ENCODE data around the gene ADGRV1.
"Not testable (repeated sequence)": the region's sequence is repeated elsewhere in the genome, so short reads cannot be mapped to it uniquely, and the experiment has no call there.

The ADGRV1 gene

DNA sequence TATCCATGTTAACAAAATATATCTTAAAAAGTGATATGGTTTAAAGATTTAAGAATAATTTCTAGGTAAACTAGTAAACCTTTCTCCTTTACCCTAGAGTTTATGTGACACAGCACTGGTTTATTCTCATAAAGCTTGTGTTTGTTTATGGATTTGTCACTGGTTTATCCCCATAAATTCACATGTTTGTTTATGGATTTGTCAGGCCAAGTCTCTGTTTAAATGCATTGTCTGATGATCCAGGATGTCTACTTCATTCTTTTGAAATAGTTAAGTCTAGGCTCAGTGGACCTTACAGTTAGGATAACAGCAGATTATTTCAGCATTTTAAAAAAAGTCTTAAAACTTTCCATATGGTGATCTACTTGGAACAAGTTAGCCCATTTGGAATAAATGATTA is 490.5 kb downstream of the ADGRV1 start:
- no peak for DNase-seq

- DNase-seq = no peak
These were observed 491.2 kb downstream of the ADGRV1 start for GRCh38 chr5:91049800-91050199.

DNA sequence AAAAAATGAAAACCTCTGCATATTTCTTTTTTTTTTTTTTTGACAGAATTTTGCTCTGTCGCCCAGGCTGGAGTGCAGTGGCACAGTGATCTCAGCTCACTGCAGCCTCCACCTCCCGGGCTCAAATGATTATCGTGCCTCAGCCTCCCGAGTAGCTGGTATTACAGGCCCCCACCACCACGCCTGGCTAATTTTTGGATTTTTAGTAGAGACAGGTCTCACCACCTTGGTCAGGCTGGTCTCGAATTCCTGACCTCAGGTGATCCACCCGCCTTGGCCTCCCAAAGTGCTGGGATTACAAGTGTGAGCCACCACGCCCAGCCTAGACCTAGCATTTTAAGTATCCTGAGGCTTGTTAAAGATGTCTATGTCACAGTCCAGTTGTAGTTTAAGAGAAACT is 493.8 kb downstream of the ADGRV1 start:
- not testable (repeated sequence) for DNase-seq

GRCh38 chr5:91052977-91053740 is 494.6 kb downstream of the ADGRV1 start:
- DNase-seq = no peak

GRCh38 chr5:91053741-91054025 is 495.1 kb downstream of the ADGRV1 start:
- no peak for DNase-seq

DNA sequence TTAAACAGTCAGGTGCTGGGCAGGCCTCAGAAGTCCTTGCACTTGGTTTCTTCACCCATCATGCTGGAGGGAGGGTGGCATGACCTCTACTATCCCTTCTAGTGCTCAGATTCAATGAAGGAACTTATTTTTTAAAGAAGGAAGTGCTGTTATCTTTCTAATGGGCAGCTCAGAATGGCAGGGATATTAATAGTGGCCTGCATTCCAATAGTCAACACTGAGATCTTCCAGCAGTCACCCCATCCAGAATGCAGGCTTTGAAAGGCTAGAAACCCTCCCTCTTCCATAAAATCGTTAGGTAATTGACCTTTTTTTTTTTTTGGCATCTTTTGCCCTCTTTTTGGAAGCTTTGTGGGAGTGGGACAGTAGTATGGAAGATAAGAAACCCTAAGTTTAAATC is 499.6 kb downstream of the ADGRV1 start:
- DNase-seq = no peak

- DNase-seq = no peak
These were observed 500.0 kb downstream of the ADGRV1 start for GRCh38 chr5:91058575-91058974.

DNA sequence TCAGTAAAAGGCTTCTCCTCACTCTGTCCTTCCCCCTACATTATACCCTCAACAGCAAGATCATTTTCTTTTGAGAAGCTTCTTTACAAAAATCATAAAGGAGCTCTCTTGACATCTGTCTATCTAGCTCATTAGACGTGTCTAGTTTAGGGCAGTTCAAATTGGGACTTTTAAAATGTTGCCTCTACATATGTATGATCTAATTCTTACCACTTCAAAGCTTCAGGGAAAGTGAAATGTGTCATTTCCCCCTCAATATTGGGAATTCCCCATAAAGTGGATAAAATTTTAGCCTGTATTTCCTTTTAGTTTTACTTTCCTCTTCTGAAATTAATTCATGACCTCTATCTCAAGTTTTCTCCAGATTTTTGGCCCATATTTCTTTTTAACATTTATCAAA is 500.8 kb downstream of the ADGRV1 start:
- DNase-seq = no peak

GRCh38 chr5:91061094-91061493 is 502.5 kb downstream of the ADGRV1 start:
- no peak for DNase-seq

GRCh38 chr5:91061946-91062562 is 503.5 kb downstream of the ADGRV1 start:
- DNase-seq = no peak

- not testable (repeated sequence) for DNase-seq
These were observed 504.6 kb downstream of the ADGRV1 start for GRCh38 chr5:91063098-91063690.

DNA sequence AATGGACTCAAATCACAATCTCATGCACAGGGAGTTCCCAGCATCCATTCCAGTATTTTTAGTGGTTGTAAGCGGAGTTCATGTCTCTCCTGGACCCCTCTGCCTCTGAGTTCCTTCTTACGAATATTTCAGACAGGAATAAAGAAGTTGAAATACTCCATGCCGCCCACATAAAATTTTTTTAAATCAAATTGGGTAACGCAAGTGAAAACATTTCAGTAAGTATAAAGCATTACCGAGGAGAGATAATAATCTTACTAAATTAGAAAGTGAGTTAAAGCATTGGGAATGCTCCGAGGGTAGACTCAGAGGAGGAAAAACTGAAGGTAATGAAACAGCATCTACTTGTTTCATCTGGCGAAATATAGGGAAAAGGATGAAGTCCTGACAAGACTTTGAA is 506.9 kb downstream of the ADGRV1 start:
- no peak for DNase-seq

GRCh38 chr5:91069364-91069763 is 510.8 kb downstream of the ADGRV1 start:
- no peak for DNase-seq

DNA sequence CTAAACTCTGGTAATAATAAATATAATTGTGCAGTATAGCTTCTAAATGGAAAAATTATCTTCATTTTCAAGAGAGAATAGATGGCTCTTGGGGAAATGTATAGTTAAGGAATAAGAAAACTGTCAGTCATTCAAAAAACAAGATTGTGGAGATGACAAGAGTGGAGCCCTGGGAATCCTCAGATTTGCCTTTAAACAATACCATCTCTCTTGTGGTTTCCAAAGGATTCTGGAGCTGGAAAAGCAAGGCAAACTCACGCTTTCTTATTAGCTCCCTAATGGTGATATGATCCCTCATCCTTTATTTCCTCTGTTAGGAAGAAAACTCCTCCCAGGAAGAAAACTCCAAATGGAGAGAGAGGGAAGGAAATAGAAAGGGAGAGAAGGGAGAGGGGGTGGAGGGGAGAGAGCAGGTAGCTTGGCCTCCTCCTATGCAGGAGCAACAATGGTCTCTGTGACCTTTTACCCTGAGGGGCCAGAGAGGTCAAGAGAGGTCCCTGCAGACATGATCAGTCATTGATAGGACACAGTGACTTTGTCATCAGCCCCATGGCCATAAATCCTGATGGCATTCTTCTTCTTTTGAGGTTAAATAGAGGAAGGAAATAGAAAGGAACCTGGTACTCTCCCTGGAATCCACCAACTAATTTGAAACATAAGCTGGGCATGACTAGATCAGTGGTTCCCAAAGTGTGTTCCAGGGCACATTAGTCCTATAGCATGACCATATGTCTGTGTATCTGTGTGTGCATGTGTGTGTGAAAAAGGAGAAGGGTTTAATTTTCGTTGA is 512.4 kb downstream of the ADGRV1 start:
- DNase-seq = no peak

- no peak for DNase-seq
These were observed 514.3 kb downstream of the ADGRV1 start for GRCh38 chr5:91072881-91073280.

DNA sequence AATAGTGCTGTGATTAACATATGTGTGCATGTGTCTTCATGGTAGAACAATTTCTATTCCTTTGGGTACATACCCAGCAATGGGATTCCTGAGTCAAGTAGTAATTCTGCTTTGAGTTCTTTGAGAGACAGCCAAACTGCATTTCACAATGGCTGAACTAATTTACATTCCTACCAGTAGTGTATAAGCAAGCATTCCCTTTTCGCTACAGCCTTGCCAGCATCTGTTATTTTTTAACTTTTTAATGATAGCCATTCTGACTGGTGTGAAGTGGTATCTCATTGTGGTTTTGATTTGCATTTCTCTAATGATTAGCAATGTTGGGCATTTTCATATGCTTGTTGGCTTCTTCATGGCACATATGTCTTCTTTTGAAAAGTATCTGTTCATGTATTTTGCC is 516.0 kb downstream of the ADGRV1 start:
- DNase-seq = no peak

DNA sequence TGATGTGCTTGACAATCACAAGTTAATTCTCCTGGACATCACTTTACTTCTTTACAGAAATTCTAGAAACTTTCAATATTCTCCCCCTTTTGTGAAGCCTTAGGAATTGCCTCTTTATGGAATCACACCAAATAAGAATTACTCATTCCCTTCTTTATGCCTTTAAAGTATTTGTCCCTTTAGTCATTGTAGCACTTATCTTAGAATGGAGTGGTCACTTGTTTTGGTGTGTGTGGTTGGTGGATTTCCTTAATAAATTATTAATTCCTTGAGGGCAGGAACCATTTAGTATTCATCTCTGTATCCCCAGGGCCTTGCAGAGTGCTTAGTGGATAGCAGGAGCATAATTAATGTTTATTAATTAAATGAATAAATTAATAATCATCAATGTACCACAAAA is 517.5 kb downstream of the ADGRV1 start:
- no peak for DNase-seq

DNA sequence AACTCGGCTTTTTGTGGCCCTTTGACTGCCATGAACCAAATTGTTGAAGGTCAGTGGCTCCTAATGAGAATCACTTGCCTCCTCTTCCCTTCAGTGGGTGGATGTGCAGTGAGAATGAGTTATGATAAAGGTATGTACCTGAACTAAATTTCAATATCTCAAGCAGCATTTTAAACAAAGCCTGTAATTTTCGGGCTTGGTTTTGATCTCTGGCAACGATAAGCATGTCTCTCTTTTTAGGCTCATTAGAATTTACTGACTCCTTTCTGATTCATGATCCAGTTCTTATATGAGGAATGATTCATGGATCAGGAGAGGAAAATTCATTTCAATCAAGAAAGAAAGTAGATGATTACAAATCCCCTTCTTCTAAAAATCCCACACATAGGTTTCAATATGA is 519.0 kb downstream of the ADGRV1 start:
- no peak for DNase-seq

DNA sequence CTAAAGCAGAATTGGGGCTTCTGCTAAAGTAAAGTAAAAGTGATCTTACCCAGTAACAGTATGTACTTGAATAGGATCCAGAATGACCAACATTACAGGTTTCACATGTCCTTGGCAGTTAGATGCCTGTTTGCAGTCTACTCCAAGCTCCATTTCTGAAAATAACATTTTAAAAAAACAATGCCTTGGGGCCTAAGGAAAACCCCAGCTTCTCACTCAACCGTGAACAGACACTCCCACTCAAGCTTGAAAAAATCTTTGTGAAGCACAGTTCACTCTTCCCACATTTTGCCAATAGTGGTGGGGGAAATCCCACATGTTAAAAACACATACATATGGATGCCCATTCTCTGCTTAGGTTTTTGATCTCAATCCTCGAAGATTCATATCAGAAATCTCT is 520.4 kb downstream of the ADGRV1 start:
- no peak for DNase-seq

DNA sequence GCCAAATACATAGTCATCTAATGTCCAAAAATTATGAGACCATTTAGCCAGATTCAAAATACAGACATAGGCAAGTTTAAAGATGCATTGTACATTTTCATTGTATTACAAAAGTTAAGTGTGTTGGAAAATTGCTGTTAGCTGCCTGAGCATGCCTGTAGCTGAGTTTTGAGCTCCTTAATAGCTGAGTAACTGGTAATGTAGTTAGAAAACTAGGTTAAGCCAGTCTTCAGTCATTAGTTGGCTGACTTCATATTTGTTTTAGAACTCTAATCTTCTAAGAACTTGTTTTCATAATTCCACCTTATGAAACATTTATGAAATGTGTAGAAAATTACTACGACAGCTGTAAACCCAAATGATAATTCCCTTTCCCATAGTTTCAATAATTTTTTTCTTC is 531.2 kb downstream of the ADGRV1 start:
- no peak for DNase-seq

DNA sequence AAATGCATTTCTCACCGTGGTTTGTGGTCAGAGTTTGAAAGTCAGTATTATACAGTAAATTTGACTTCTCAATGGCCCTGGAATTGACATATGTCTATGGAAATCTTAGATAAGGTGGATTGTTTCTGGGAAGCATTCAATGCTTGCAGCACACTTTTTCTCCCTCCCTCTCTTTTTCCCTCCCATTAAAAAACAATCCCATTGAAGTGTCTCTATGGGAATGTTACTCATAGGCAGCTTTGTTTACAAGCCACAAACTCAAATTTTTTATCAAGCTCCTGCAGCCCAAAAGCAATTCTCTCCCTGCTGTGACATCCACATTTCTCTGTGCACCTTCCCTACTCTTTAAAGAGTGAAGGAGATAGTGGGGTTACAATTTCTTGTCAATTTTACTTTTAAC is 532.4 kb downstream of the ADGRV1 start:
- DNase-seq = no peak

DNA sequence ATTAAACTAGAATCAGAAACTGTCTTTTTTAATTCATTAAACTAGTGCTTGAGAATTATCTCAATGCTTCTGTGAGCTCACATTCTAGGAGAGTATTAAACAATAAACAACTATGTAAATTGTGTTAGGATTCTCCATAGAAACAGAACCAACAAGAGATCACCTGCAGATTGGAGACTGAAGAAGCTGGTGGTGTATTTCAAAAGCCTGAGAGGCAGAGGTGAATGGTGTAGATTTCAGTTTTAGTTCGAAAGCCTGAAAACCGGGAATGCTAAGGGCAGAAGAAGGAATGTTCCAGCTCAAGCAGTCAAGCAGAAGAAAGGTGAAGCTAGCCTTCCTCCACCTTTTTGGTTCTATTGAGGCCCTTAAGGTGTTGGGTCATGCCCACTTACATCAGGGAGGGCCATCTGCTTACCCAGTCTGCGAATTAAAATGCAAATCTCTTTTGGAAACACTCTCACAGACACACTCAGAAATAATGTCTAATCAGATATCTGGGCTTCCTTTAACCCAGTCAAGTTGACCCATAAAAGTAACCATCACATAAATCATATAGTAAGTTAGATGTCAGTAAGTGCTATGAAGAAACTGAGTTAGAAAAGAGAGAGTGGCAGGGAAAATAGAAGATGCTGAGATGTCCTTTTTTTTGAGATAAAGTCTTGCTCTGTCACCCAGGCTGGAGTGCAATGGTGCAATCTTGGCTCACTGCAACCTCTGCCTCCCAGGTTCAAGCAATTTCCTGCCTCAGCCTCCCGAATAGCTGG is 533.1 kb downstream of the ADGRV1 start:
- no peak for DNase-seq

All from NCI-H1105 (cell line).